HFFc6 (cell line): ENCODE results near the gene LMTK2. TPM values are rescaled to one million over a fixed set of nuclear protein-coding genes. Genes with fewer than 3 reads are reported as not detected.

Experiments used
- DNase-seq: peaks from one replicate; pipeline ENCODE4 v3.0.0-alpha.2; 2018
- H3K27ac Mint-ChIP-seq: 2 replicates; pipeline ENCODE4 v1.8.0; 2020; ENCODE audit warnings: mild to moderate bottlenecking, mixed read lengths
- H3K27me3 Mint-ChIP-seq: 2 replicates; pipeline ENCODE4 v1.8.0; 2021; ENCODE audit warnings: mild to moderate bottlenecking, moderate library complexity, mixed read lengths; ENCODE audit not compliant: insufficient read depth
- H3K36me3 Mint-ChIP-seq: 2 replicates; pipeline ENCODE4 v1.8.0; 2021; ENCODE audit warnings: low read depth, mixed read lengths
- H3K4me1 Mint-ChIP-seq: 2 replicates; pipeline ENCODE4 v1.8.0; 2020; ENCODE audit warnings: low read depth, mixed read lengths
- H3K4me3 Mint-ChIP-seq: 2 replicates; pipeline ENCODE4 v1.8.0; 2020; ENCODE audit warnings: mild to moderate bottlenecking, moderate library complexity, mixed read lengths
- H3K9me3 Mint-ChIP-seq: 2 replicates; pipeline ENCODE4 v1.8.0; 2020; ENCODE audit warnings: mild to moderate bottlenecking, mixed read lengths
- CTCF ChIP-seq: fragments of 200-600 bp; sonication (generic); IDR thresholded peaks from 2 replicates; pipeline ENCODE4 v1.5.0; 2021; ENCODE audit warnings: antibody characterized with exemption, mild to moderate bottlenecking
- long read RNA-seq: library from polyadenylated mRNA; unstranded; transcript quantifications from one replicate; pipeline ENCODE4 v2.0.0, GENCODE V29; 2019
- total RNA-seq, 6 experiments: library from RNA; stranded (reverse); fragmentation: NEBNext Ultra II Directional; extraction: Animal tissue kit (Norgen Biotek cat#: 25700); gene quantifications; 2 replicates in 1 of 6; 3 replicates in 5 of 6; pipeline ENCODE4 v1.2.3, GENCODE V29; 2021

The LMTK2 gene
- total RNA-seq: 10 to 100 TPM in 3 of 6 experiments, 1 to 10 TPM in 3; 9.2 to 13.5 (median 10.0) TPM
- long read RNA-seq, partial matches to known transcripts: 0 of 4 reads
- long read RNA-seq, other reads (novel, unspliced or antisense): 4 of 4 reads

GRCh38 chr7:98106647-98107312, at the start of gene LMTK2:
TSS of gene LMTK2 (plus strand) at chr7:98106862. CDS start at chr7:98107178, 316 bp downstream.
- no peaks in the 10 kb centered on the region; the same call in 1 of the 2 replicates for H3K27me3 Mint-ChIP-seq
- H3K9me3 Mint-ChIP-seq: peaks cover 4% of the 10 kb centered on the region
- peaks cover 4% of the 10 kb centered on the region; the same call in 1 of the 2 replicates for H3K36me3 Mint-ChIP-seq
- H3K27ac Mint-ChIP-seq: peak within 1 kb of the TSS; percentile 86
- peak; percentile 96 for TF ChIP-seq CTCF
- peaks cover 20% of the 10 kb centered on the region for H3K4me1 Mint-ChIP-seq
- peak within 1 kb of the TSS; percentile 90 for H3K4me3 Mint-ChIP-seq
- DNase-seq: peak; percentile 86

- Mint-ChIP-seq H3K27ac (no peak overlapping the region), H3K36me3 (no peaks in the 10 kb centered on the region), H3K27me3 (peaks cover 34% of the 10 kb centered on the region), H3K9me3 (no peaks in the 10 kb centered on the region), H3K4me1 (peaks cover 12% of the 10 kb centered on the region), H3K4me3 (no peak overlapping the region)
- DNase-seq: no peak
- TF ChIP-seq CTCF: no peak
Observed at GRCh38 chr7:98057157-98057556, 49.5 kb upstream of the LMTK2 start.

GRCh38 chr7:98058186-98058585, 48.5 kb upstream of the LMTK2 start:
- no peak for TF ChIP-seq CTCF
- Mint-ChIP-seq H3K27ac (no peak overlapping the region), H3K27me3 (peaks cover 34% of the 10 kb centered on the region), H3K9me3 (no peaks in the 10 kb centered on the region), H3K36me3 (no peaks in the 10 kb centered on the region), H3K4me3 (no peak overlapping the region), H3K4me1 (peaks cover 12% of the 10 kb centered on the region)
- no peak for DNase-seq

- H3K4me1 Mint-ChIP-seq: no peaks in the 10 kb centered on the region
- no peaks in the 10 kb centered on the region for H3K36me3 Mint-ChIP-seq
- H3K4me3 Mint-ChIP-seq: no peak overlapping the region
- H3K9me3 Mint-ChIP-seq: no peaks in the 10 kb centered on the region
- DNase-seq: no peak
- TF ChIP-seq CTCF: no peak
- H3K27me3 Mint-ChIP-seq: peaks cover 9% of the 10 kb centered on the region
- no peak overlapping the region for H3K27ac Mint-ChIP-seq
Observed at GRCh38 chr7:98064233-98064632, 42.4 kb upstream of the LMTK2 start.

- Mint-ChIP-seq H3K4me1 (no peaks in the 10 kb centered on the region), H3K27me3 (peaks cover 13% of the 10 kb centered on the region), H3K36me3 (no peaks in the 10 kb centered on the region), H3K27ac (no peak overlapping the region), H3K4me3 (no peak overlapping the region), H3K9me3 (no peaks in the 10 kb centered on the region)
- no peak for TF ChIP-seq CTCF
- no peak for DNase-seq
Observed at GRCh38 chr7:98066208-98066607, 40.5 kb upstream of the LMTK2 start.
